ENCODE results near the gene KLHL2.

DNA sequence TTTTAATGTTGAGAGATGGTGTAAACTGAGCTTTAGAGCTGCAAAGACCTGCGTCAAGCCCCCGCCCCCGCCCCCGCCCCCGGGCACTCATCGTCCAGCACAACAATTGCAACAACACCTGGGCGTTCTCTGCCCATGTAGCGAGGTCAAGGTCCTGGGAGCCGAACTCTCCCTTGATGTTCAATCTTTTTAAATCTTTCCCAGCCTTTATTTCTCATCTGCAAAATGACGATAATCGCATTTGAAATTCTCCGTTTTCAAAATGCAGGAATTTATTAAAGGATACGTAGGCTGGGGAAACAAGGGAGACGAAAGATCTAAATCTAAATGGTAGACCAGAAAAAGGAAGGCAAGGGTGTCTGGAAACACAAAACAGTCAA is 119.5 kb downstream of the KLHL2 start:
- no peak for TF ChIP-seq RARB (CRISPR knock-in tag; IDR thresholded peaks at IDR 0.05)
- TF ChIP-seq, protein P1, sequence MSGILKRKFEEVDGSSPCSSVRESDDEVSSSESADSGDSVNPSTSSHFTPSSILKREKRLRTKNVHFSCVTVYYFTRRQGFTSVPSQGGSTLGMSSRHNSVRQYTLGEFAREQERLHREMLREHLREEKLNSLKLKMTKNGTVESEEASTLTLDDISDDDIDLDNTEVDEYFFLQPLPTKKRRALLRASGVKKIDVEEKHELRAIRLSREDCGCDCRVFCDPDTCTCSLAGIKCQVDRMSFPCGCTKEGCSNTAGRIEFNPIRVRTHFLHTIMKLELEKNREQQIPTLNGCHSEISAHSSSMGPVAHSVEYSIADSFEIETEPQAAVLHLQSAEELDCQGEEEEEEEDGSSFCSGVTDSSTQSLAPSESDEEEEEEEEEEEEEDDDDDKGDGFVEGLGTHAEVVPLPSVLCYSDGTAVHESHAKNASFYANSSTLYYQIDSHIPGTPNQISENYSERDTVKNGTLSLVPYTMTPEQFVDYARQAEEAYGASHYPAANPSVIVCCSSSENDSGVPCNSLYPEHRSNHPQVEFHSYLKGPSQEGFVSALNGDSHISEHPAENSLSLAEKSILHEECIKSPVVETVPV (CRISPR knock-in tag; IDR thresholded peaks at IDR 0.05) = no peak
